GM23338 (cell line): ENCODE measurements around the gene PRPF19. TPM values are rescaled to one million over a fixed set of nuclear protein-coding genes. Genes with fewer than 3 reads are reported as not detected.

Experiments
- ATAC-seq: fragments of 200-7000 bp; cut with Tn5 transposase; 3 replicates; pipeline ENCODE4 v1.9.1; 2020
- DNase-seq: peaks from one replicate; pipeline ENCODE4 v3.0.0-alpha.2; 2015; ENCODE audit warnings: low spot score
- H2AFZ ChIP-seq: fragments of 200-600 bp; sonication (generic); 2 replicates; pipeline ENCODE4 v1.8.0; 2016; ENCODE audit warnings: antibody characterized with exemption, mild to moderate bottlenecking, moderate library complexity
- H3F3A ChIP-seq: fragments of 200-600 bp; sonication (generic); replicated peaks from 2 replicates; pipeline ENCODE4 v1.8.0; 2017; ENCODE audit warnings: antibody characterized with exemption, mixed run types, low read depth
- H3K27ac ChIP-seq: fragments of 200-600 bp; sonication (generic); 2 replicates; pipeline ENCODE4 v1.6.1; 2016; ENCODE audit warnings: low read depth
- H3K27me3 ChIP-seq: fragments of 200-600 bp; sonication (generic); 2 replicates; pipeline ENCODE4 v1.8.0; 2016; ENCODE audit warnings: mild to moderate bottlenecking, mixed run types, moderate library complexity; ENCODE audit not compliant: insufficient read depth
- H3K36me3 ChIP-seq: fragments of 200-600 bp; sonication (generic); 2 replicates; pipeline ENCODE4 v1.8.0; 2016; ENCODE audit warnings: mild to moderate bottlenecking; ENCODE audit not compliant: insufficient read depth
- H3K4me1 ChIP-seq: fragments of 200-600 bp; sonication (generic); 2 replicates; pipeline ENCODE4 v1.8.0; 2016; ENCODE audit warnings: mild to moderate bottlenecking, moderate library complexity; ENCODE audit not compliant: insufficient read depth
- H3K4me2 ChIP-seq: fragments of 200-600 bp; sonication (generic); 2 replicates; pipeline ENCODE4 v1.7.1; 2017; ENCODE audit warnings: mixed run types
- H3K4me3 ChIP-seq: fragments of 200-600 bp; sonication (generic); 2 replicates; pipeline ENCODE4 v1.6.1; 2016; ENCODE audit warnings: mixed run types
- H3K79me2 ChIP-seq: fragments of 200-600 bp; sonication (generic); replicated peaks from 2 replicates; pipeline ENCODE4 v1.8.0; 2017; ENCODE audit warnings: mild to moderate bottlenecking; ENCODE audit not compliant: insufficient read depth
- H3K9me2 ChIP-seq: fragments of 200-600 bp; sonication (generic); 2 replicates; pipeline ENCODE4 v1.8.0; 2017; ENCODE audit not compliant: insufficient read depth
- H4K20me1 ChIP-seq: fragments of 200-600 bp; sonication (generic); replicated peaks from 2 replicates; pipeline ENCODE4 v1.8.0; 2017; ENCODE audit warnings: mild to moderate bottlenecking; ENCODE audit not compliant: insufficient read depth
- H3K27ac Mint-ChIP-seq: 2 replicates; pipeline ENCODE4 v1.8.0; 2020; ENCODE audit warnings: inconsistent platforms, mild to moderate bottlenecking, moderate library complexity, mixed read lengths
- H3K27me3 Mint-ChIP-seq: 3 replicates; pipeline ENCODE4 v1.8.0; 2022; ENCODE audit warnings: low read depth, mild to moderate bottlenecking, moderate library complexity, mixed read lengths, inconsistent platforms; ENCODE audit not compliant: insufficient read depth, poor library complexity
- H3K36me3 Mint-ChIP-seq: 3 replicates; pipeline ENCODE4 v1.8.0; 2021; ENCODE audit warnings: low read depth, mild to moderate bottlenecking, inconsistent platforms, moderate library complexity, mixed read lengths
- H3K4me1 Mint-ChIP-seq: 3 replicates; pipeline ENCODE4 v1.8.0; 2020; ENCODE audit warnings: mild to moderate bottlenecking, inconsistent platforms, mixed read lengths
- H3K4me3 Mint-ChIP-seq: 3 replicates; pipeline ENCODE4 v1.8.0; 2021; ENCODE audit warnings: moderate library complexity, mild to moderate bottlenecking, inconsistent platforms, mixed read lengths
- H3K9me3 Mint-ChIP-seq: 3 replicates; pipeline ENCODE4 v1.8.0; 2020; ENCODE audit warnings: moderate library complexity, mild to moderate bottlenecking, inconsistent platforms, mixed read lengths
- EZH2 ChIP-seq: fragments of 200-600 bp; sonication (generic); IDR thresholded peaks from one replicate; pipeline ENCODE4 v1.8.0; 2017; ENCODE audit warnings: antibody characterized with exemption, mild to moderate bottlenecking, low read depth; ENCODE audit not compliant: unreplicated experiment
- JUNB ChIP-seq: IDR thresholded peaks from one replicate; pipeline ENCODE4 v1.6.1; 2016; ENCODE audit warnings: antibody characterized with exemption; ENCODE audit not compliant: unreplicated experiment
- STAT1 ChIP-seq: IDR thresholded peaks from one replicate; pipeline ENCODE4 v1.6.1; 2016; ENCODE audit warnings: antibody characterized with exemption; ENCODE audit not compliant: unreplicated experiment
- polyA plus RNA-seq: library from polyadenylated mRNA; unstranded; fragments of >200 nt; fragmentation: Nextera tagmentation; extraction: Ambion mirVana; gene quantifications from 2 replicates; pipeline ENCODE4 v1.2.1, GENCODE V29; 2016
- total RNA-seq: library from RNA; depleted of rRNA; stranded (reverse); fragments of >200 nt; shearing (Covaris generic); gene quantifications from 2 replicates; pipeline ENCODE4 v1.2.3, GENCODE V29; 2014
- TF ChIP-seq, protein P1 (sequence below): fragments of 250-450 bp; sonication (Bioruptor Pico); IDR thresholded peaks from 2 replicates; pipeline ENCODE4 v1.5.0; 2020; ENCODE audit warnings: mild to moderate bottlenecking, moderate library complexity
- TF ChIP-seq, protein P2 (sequence below): IDR thresholded peaks from 2 replicates; pipeline ENCODE4 v1.6.1; 2016; ENCODE audit warnings: antibody characterized with exemption

PRPF19 gene
- total and polyA plus RNA-seq, 2 experiments from 2014 or later = 153 to 161 TPM

DNA sequence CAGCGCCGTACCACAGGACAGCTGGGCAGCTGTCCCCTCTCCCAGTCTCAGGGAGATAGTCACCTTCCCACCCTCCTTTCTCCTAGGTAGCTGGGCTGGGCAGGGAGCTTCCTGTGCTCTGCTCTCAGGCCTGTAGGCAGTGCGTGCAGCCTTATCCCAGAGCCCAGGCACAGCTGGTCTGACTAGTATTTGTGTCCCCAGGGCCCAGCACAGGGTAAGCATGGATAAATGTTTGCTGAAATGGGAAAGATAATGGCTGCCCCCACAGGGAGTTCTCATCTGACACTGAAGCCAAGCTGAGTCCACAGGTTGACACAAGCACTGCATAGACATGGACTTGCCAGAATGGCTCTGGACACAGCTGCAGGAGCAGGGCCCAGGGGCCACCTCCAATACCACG lies 35.8 kb upstream of the PRPF19 start (continued):
- TF ChIP-seq, protein P1, sequence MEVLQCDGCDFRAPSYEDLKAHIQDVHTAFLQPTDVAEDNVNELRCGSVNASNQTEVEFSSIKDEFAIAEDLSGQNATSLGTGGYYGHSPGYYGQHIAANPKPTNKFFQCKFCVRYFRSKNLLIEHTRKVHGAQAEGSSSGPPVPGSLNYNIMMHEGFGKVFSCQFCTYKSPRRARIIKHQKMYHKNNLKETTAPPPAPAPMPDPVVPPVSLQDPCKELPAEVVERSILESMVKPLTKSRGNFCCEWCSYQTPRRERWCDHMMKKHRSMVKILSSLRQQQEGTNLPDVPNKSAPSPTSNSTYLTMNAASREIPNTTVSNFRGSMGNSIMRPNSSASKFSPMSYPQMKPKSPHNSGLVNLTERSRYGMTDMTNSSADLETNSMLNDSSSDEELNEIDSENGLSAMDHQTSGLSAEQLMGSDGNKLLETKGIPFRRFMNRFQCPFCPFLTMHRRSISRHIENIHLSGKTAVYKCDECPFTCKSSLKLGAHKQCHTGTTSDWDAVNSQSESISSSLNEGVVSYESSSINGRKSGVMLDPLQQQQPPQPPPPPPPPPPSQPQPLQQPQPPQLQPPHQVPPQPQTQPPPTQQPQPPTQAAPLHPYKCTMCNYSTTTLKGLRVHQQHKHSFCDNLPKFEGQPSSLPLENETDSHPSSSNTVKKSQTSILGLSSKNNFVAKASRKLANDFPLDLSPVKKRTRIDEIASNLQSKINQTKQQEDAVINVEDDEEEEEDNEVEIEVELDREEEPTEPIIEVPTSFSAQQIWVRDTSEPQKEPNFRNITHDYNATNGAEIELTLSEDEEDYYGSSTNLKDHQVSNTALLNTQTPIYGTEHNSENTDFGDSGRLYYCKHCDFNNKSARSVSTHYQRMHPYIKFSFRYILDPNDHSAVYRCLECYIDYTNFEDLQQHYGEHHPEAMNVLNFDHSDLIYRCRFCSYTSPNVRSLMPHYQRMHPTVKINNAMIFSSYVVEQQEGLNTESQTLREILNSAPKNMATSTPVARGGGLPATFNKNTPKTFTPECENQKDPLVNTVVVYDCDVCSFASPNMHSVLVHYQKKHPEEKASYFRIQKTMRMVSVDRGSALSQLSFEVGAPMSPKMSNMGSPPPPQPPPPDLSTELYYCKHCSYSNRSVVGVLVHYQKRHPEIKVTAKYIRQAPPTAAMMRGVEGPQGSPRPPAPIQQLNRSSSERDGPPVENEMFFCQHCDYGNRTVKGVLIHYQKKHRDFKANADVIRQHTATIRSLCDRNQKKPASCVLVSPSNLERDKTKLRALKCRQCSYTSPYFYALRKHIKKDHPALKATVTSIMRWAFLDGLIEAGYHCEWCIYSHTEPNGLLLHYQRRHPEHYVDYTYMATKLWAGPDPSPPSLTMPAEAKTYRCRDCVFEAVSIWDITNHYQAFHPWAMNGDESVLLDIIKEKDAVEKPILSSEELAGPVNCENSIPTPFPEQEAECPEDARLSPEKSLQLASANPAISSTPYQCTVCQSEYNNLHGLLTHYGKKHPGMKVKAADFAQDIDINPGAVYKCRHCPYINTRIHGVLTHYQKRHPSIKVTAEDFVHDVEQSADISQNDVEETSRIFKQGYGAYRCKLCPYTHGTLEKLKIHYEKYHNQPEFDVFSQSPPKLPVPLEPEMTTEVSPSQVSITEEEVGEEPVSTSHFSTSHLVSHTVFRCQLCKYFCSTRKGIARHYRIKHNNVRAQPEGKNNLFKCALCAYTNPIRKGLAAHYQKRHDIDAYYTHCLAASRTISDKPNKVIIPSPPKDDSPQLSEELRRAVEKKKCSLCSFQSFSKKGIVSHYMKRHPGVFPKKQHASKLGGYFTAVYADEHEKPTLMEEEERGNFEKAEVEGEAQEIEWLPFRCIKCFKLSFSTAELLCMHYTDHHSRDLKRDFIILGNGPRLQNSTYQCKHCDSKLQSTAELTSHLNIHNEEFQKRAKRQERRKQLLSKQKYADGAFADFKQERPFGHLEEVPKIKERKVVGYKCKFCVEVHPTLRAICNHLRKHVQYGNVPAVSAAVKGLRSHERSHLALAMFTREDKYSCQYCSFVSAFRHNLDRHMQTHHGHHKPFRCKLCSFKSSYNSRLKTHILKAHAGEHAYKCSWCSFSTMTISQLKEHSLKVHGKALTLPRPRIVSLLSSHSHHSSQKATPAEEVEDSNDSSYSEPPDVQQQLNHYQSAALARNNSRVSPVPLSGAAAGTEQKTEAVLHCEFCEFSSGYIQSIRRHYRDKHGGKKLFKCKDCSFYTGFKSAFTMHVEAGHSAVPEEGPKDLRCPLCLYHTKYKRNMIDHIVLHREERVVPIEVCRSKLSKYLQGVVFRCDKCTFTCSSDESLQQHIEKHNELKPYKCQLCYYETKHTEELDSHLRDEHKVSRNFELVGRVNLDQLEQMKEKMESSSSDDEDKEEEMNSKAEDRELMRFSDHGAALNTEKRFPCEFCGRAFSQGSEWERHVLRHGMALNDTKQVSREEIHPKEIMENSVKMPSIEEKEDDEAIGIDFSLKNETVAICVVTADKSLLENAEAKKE (CRISPR knock-in tag) = no peak
- TF ChIP-seq STAT1 (no peak), JUNB (no peak)

DNA sequence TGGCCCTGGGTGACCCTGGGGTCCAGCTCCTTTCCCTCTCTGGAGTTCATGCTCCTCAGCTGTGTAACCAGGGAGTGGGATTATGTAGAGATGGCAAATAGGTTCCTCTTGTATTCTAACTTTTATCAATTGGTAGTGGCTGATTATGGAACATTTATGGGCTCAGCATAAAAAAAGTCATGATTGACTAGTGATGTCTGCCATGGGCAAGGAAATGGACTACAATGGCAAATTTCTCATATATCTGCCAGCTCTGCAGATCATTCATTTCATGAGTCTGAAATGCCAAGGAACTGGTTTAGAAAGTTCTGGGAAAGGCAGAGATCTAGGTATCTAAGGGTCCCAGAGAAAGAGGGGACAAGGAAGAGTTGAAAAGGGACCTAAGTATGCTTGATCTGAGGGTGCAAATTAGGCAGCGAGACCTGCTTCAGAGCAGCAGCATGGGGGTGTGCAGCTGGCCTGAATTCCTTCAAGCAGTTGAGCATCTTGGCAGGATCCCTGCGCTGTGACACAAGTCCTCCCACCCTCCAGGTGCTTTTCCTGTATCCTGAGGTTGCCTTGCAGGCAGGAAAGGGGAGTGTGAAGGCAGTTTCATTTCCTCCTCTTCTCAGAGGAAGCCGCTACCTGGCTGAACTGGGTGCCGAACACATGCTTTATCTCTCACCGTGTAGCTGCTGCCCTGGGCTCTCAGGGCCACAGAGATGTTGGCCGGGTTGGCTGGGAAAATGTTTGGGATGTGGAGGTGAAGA lies 35.2 kb upstream of the PRPF19 start:
- no peak for DNase-seq
- H3K4me3 ChIP-seq = no peak overlapping the region
- no peak overlapping the region for H3K27ac Mint-ChIP-seq
- TF ChIP-seq STAT1 = no peak
- no peak for TF ChIP-seq EZH2
- TF ChIP-seq, protein P2, sequence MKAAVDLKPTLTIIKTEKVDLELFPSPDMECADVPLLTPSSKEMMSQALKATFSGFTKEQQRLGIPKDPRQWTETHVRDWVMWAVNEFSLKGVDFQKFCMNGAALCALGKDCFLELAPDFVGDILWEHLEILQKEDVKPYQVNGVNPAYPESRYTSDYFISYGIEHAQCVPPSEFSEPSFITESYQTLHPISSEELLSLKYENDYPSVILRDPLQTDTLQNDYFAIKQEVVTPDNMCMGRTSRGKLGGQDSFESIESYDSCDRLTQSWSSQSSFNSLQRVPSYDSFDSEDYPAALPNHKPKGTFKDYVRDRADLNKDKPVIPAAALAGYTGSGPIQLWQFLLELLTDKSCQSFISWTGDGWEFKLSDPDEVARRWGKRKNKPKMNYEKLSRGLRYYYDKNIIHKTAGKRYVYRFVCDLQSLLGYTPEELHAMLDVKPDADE = no peak
- TF ChIP-seq, protein P1 (CRISPR knock-in tag) = no peak

More for the DNA sequence above, 35.2 kb upstream of the PRPF19 start:
- Mint-ChIP-seq H3K4me3 (no peak overlapping the region), H3K4me1 (peaks cover 11% of the 10 kb centered on the region), H3K36me3 (peaks cover 12% of the 10 kb centered on the region; the same call in 1 of the 3 replicates), H3K9me3 (no peaks in the 10 kb centered on the region), H3K27me3 (peaks cover 11% of the 10 kb centered on the region)
- Histone ChIP-seq H3K4me2 (no peak overlapping the region), H4K20me1 (peaks cover 3% of the 10 kb centered on the region; the same call in 1 of the 2 replicates), H3F3A (no peaks in the 10 kb centered on the region), H3K79me2 (no peaks in the 10 kb centered on the region), H3K36me3 (no peaks in the 10 kb centered on the region), H3K9me2 (no peaks in the 10 kb centered on the region), H3K4me1 (no peaks in the 10 kb centered on the region), H3K27ac (no peak overlapping the region), H2AFZ (no peak overlapping the region), H3K27me3 (no peaks in the 10 kb centered on the region)
- ATAC-seq = no peak
